GM12865 (cell line): ENCODE measurements around the gene FBXO42.
A peak's percentile ranks its signal among the peaks of the same experiment; 100 is the strongest.

Experiments used
- DNase-seq: peaks from one replicate; pipeline ENCODE4 v3.0.0; 2010; ENCODE audit warnings: low read depth
- H3K4me3 ChIP-seq: 2 replicates; pipeline ENCODE4 v1.5.1; 2011; ENCODE audit warnings: mild to moderate bottlenecking, low read depth, low read length, control low read depth
- CTCF ChIP-seq: IDR thresholded peaks from 2 replicates; pipeline ENCODE4 v1.5.1; 2011; ENCODE audit warnings: low read length, control low read depth, low read depth, inconsistent platforms; ENCODE audit not compliant: insufficient read depth; ENCODE audit errors: missing control alignments

The FBXO42 gene

DNA sequence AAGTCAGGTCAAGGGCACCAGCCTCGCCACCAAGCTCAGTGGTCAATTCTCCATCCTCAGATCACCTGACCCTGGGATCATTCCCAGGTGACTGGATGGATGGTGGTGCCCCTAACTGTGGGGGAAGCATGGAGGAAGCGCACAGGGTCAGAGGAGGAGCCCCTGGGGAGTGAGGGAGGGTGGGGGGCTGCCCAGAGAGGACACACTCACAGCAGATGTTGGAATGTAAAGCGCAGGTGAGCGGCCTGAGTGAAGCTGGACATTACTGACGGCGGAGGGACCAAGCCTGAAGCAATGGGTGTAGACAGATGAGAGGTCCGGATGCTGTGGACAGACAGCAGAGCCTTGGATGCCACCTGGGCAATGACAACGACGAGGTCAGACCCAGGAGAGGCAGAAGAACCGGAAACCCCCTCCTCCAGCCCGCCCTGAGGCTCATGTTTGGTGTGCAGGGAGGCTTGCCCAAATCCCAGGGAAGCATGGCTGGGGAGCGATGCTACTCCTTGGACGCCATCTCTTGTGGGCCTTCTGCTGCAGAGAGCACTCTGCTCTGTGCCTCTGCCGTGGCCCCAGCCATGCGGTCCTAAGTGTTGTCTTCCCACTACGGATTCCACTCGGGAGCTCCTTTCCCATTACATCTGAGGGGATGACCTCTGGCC is 109.6 kb downstream of the FBXO42 start:
- no peak for DNase-seq
- TF ChIP-seq CTCF = no peak
- no peak overlapping the region for H3K4me3 ChIP-seq

GRCh38 chr1:16241221-16241708 is 111.0 kb downstream of the FBXO42 start:
- H3K4me3 ChIP-seq = no peak overlapping the region
- DNase-seq = no peak
- no peak for TF ChIP-seq CTCF

DNA sequence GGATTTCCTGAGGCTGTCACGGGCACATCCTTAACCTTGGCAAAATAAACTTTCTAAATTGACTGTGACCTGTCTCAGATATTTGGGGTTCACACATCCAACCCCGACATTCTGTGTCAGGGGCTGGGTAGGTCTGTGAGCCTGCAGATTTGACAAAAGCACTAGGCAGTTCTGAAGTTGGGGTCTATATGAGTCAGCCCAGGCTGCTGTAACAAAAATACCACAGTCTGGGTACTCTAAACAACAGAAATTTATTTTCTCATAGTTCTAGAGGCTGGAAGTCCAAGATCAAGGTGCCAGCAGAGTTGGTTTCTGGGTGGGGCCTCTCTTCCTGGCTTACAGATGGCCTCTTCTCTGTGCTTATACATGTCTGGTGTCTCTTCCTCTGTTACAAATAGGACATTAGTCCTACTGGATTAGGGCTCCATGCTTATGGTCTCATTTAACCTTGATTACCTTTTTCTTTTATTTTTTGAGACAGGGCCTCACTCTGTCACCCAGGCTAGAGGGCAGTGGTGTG is 112.2 kb downstream of the FBXO42 start:
- DNase-seq = no peak
- no peak overlapping the region for H3K4me3 ChIP-seq
- TF ChIP-seq CTCF = no peak

DNA sequence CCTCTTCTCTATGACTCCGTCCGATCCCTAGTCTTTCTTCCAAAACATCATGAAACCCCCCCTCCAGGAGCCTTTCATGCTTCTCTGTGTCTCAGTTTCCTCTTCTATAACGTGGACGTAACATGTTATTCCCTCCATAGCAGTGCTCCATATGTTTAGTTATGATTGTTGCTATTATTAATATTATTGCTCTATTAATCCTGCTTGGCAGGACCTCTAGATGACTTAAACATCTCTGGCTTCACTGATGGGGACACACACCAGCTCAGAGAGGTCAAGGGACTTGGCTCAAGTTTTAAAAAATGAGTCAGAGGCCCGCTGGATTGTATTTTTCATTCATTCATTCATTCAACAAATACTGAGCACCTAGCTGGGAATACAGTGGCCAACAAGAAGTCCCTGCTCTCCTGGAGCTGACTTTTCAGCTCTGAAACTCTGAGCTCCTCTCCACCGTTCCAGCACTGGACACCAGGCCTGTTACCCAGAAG is 114.9 kb downstream of the FBXO42 start:
- no peak for TF ChIP-seq CTCF
- peak overlapping the region; percentile 91 for H3K4me3 ChIP-seq
- no peak for DNase-seq

GRCh38 chr1:16236511-16237342 is 115.6 kb downstream of the FBXO42 start, which contains the start of gene CPLANE2:
Gene CPLANE2 (minus strand): TSS chr1:16237183. CDS start chr1:16236742, 441 bp downstream.
- TF ChIP-seq CTCF = no peak
- peak within 1 kb of the TSS; percentile 91 for H3K4me3 ChIP-seq
- DNase-seq = peak; percentile 96

DNA sequence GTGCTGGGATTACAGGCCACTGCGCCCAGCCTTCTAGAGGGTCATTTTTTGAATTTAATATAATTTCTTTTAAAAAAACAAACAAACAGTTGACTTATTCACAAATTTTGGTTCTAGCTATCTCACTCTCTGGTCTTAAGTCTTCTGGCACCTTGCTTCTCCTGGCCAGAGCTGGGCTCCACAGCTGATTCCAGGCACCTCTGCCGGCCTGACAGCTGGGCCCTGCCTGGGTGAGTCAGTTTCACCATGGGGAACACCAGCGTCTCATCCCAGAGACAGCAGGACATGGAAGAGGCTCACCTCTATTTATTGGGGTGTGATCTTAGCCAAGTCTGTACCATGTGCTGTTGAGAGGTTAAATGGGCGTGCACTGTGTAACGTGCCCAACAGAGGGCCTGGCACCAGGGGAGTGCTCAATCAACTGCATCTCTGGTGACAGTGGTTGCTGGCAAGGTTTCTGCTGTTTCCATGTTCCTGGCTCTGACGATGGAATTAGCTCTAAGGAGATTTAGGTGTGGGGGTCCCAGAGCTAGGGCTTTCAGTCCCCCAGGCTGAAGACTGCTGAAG is 116.3 kb downstream of the FBXO42 start:
- DNase-seq = peak; percentile 69
- peak; percentile 42 for TF ChIP-seq CTCF
- H3K4me3 ChIP-seq = peak overlapping the region; percentile 91
